DMS53 (cell line): ENCODE results near the gene CYP27A1.
"Not testable (repeated sequence)": the region's sequence is repeated elsewhere in the genome, so short reads cannot be mapped to it uniquely, and the experiment has no call there.

ENCODE experiments used
- DNase-seq: peaks from one replicate; lab custom pipeline; 2025; lab: John Stamatoyannopoulos, UW

CYP27A1 gene

GRCh38 chr2:218781691-218782527 lies at the start of gene CYP27A1:
Gene CYP27A1, plus strand, starts transcription at chr2:218782147. Its CDS starts 36 bp downstream, at chr2:218782183.
- DNase-seq, result peak; percentile 69

- no peak for DNase-seq
Measured at GRCh38 chr2:218732761-218733158, 49.2 kb upstream of the CYP27A1 start.

- peak; percentile 23 for DNase-seq
Measured at GRCh38 chr2:218733171-218734021, 48.6 kb upstream of the CYP27A1 start.

DNA sequence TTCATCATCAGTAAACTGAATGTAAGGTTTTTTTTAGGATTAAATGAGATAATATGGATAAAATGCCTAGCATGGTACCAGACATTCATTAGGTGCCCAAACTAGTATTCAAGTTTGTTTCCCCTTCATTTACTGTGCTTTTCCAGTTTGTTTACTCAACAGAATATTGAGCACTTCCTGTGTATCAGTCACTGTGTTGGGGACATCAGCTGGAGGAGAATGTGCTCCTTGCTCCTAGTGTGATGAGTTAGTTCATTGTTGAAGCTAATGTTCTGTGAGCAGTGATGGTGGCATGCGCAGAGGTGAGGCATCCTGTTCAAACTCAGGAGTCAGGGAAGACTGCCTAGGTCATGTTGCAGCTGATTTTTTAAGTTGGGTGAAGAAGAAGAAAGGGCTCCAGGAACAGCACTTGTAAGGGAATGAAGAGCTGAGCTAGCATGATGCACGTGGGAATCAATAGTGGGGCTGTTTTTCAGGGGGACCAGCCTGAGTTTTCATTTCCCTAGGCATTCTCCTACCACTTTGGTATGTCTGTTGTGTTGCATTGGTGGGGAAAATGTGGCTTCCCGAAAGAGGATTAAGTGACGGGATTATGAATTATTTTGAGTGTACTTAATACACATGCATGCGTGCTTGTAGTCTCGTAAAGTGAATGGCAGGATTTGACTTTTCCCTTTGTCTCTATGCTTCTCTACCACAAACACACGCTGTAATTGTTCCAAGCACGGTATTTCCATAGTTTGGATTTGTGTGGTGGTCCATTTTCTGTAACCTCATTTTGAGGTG lies 47.6 kb upstream of the CYP27A1 start:
- DNase-seq, result no peak

DNA sequence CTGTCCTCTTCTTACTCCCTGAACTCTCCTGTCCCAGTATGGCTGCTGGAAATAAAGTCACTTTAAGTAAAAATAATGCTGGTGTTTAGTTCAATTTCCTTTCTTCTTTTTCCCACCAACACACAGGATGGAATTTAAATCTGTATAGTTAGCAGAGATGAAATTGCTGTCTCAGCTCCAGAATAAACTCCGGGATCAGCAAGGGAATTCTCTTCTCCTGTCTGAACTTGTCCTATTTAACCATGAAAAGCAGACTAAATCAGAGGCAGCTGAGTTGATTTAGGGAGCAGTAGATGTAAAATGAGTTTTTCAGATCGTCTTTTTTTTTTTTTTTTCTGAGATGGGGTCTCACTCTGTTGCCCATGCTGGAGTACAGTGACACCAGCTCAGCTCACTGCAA lies 45.4 kb upstream of the CYP27A1 start:
- no peak for DNase-seq

GRCh38 chr2:218743068-218743467 lies 38.9 kb upstream of the CYP27A1 start:
- DNase-seq, result no peak

DNA sequence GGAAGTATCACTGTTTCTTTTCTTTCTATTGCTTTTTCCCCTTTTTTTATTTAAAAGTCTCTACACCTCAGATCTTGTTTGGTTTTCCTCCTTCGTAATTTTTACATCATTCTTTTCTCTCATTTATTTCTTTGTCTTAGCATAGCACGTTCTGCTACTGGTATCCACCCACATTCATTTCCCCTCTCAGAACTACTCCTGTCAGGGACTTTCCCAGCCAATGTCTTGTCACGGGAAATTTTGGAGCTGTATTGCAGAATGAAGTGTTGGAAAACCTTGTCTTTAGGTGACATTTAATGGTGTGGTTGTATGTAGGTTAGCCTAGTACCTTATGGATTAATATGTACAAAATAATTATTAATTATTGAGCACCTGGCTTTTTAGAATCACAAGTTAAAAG lies 37.3 kb upstream of the CYP27A1 start:
- DNase-seq, result no peak

- no peak for DNase-seq
Measured at GRCh38 chr2:218745160-218745558, 36.8 kb upstream of the CYP27A1 start.

GRCh38 chr2:218745559-218746469 lies 36.1 kb upstream of the CYP27A1 start:
- no peak for DNase-seq

DNA sequence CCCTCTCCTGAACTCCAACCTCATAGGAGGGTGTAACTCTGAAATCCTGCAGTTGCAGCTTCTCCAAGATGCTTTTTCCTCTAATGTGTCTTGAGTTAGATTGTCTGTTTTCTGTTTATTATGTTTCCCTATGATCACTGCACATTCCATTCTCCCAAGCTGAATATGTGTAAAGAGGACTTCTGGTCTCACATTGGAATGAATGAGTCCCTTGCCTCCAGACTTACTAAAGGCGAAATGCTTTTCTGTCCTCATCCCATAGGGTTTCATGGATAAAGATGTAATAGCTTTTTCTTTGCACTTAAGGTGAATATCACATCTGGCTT lies 35.5 kb upstream of the CYP27A1 start:
- DNase-seq, result no peak

DNA sequence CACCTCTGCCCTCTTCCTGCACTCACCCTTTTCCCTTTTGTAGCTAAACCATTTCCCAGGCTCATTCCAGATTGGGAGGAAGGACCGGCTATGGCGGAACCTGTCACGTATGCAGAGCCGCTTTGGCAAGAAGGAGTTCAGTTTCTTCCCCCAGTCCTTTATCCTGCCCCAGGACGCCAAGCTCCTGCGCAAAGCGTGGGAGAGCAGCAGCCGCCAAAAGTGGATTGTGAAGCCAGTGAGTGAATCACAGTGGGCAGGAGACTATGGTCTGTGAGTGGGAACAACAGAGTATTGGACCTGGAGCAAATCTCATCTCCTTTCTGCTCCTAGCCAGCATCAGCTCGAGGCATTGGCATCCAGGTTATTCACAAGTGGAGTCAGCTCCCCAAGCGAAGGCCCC lies 35.0 kb upstream of the CYP27A1 start:
- no peak for DNase-seq

DNA sequence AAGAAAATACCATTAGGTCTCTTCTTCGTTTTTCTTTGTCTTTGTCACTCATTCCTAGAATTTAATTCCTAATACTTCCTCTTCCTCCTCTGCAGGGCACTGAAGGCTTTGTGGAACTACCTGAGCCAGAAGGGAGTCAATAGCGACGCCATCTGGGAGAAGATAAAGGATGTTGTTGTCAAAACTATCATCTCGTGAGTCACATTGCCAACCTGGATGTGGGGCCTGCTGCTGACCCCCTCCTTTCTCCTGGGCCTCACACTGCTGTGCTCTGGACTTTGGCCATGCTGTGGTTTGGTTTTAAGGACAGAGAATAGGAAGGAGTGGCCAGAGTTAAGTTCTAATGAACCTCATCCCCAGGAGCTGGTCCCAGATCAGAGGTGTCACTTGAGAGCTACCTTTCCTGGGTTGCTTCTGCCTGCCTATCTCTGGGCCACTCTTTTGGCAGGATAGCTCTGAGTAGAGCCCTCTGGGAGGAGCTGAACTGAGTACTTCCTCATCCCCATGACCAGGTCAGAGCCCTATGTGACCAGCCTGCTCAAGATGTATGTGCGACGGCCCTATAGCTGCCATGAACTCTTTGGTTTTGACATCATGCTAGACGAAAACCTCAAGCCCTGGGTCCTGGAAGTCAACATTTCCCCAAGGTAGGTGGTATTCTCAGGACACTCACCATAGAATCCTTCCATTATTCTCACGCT lies 33.1 kb upstream of the CYP27A1 start:
- no peak for DNase-seq

DNA sequence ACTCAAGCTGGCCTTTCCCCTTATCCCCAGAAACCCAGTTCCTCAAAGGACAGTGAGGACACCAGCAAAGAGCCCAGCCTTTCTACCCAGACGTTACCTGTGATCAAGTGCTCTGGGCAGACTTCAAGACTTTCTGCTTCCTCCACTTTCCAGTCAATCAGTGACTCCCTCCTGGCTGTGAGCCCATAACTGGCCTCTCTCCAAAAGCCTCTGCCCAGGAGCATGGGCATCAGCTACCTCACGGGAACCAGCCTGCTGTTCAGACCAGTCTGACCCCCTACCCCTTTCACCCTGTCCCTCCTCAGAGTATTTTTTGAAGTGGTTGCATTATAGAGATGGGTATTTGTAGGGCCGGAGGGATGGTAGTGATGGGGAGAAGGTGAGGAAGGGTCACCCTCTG lies 27.7 kb upstream of the CYP27A1 start:
- DNase-seq, result no peak

- no peak for DNase-seq
Measured at GRCh38 chr2:218754781-218755180, 27.2 kb upstream of the CYP27A1 start.

DNA sequence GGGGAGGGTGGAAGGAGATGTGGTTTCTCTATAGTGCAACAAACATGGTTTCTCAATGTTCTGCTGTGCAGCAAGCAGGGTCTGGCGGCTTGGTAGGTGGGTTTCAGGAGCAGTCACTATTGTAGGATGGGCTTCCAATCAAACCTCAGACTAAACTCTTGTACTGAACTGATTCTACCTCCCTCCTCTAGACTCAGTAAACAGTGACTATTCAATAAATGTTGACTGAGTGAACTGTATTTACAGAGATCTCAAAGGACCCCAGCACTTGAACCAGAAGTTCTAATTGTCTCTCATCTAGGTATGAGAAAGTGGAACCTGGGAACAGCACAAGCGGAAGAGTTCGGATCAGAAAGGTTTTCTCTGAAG lies 26.8 kb upstream of the CYP27A1 start:
- peak; percentile 6 for DNase-seq

DNA sequence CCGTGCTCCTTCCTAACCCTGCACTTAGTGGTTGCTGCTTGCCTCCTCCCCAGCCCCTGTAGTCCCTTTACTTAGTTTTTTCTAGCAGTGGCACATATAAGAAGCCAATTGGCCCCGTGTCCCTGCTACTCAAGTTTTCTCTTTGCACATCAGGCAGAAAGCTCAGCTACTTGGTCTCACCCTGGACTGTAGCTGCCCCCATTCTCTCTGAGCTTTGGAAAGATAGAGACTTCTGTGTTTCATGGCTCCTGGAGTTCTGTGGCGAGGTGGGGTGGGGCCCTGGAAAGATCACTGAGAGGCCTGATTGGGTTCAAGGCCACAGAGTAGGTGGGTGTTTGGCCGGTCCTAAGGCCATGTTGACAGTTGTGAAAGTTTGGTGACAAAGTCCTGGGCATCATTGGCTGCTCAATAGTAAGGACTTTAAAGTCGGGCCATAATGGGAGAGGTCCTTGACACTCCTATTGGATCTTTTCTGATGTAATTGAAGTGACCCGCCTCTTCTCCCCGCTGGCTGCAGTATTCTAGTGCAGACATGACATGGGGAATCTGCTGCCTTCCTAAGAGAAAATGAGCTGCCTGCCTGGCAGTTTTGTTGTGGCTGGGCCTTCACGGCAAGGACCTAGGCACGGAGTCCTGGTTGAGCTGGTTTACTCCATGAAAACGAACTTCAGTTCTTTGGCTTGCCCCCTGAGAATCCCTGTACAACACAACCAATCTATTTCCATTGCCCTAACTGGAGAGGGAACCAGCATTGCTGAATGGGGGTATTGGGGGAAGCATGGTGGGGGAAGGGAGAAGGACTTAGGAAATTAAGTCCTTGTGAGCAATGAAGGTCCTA lies 26.2 kb upstream of the CYP27A1 start:
- no peak for DNase-seq

DNA sequence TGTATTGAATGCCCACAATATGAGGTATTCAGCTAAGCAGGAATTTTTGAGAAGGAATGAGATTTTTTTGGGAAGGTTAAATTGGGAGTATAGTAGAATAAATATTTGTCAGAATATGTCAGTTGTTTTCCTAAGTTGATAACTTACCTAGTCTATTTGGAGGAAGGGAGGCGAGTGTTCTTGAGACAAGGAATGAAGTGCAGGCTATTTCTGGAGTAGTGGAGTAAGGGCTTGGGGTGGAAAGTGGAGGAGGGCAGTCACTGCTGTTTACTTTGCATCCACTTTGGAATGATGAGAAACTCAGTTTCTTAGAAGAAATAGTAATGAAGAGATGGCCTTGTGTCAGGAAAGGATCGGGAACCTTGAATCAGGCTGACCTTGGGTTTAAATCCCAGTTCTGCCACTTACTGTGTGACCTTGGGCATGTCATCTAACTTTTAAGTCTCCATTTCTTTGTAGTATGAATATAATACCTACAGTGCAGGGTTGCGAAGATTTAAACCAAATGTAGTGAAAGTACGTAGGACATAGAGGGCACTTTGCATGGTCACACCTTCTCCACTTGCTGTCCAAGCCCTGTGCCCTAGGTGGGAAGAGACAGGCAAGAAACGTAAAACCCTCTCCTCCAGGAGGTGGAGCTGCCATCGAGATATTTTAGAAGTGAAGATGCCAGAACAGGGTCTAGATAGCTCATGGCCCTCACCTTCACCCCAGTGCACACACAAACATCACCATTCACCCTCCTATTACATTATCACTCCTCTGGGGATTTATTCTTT lies 25.2 kb upstream of the CYP27A1 start:
- DNase-seq, result no peak

- DNase-seq, result no peak
Measured at GRCh38 chr2:218761795-218762194, 20.2 kb upstream of the CYP27A1 start.

DNA sequence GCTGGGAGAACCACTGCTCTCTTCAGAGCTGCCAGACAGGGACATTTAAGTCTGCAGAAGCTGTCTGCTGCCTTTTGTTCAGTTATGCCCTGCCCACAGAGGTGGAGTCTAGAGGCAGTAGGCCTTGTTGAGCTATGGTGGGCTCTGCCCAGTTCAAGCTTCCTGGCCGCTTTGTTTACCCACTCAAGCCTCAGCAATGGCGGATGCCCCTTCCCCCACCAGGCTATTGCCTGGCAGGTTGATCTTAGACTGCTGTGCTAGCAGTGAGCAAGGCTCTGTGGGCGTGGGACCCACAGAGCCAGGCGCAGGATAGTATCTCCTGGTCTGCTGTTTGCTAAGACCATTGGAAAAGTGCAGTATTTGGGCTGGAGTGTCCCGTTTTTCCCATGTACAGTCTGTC lies 9.2 kb upstream of the CYP27A1 start:
- not testable (repeated sequence) for DNase-seq
